HepG2 (cell line): ENCODE results near the gene NEURL1B. TPM values are rescaled to one million over a fixed set of nuclear protein-coding genes. Genes with fewer than 3 reads are reported as not detected.

Experiments
- BORCS8-MEF2B ChIP-seq: sonication (generic); formaldehyde crosslinking; IDR thresholded peaks from 2 replicates; pipeline ENCODE4 v1.8.0; 2022; ENCODE audit warnings: mild to moderate bottlenecking, missing genetic modification reagents
- DPF2 ChIP-seq: sonication (generic); formaldehyde crosslinking; IDR thresholded peaks from 2 replicates; pipeline ENCODE4 v1.4.0; 2020; ENCODE audit warnings: mild to moderate bottlenecking, low read depth, missing genetic modification reagents, borderline replicate concordance
- EED ChIP-seq: sonication (generic); formaldehyde crosslinking; IDR thresholded peaks from 2 replicates; pipeline ENCODE4 v1.5.0; 2020; ENCODE audit warnings: mild to moderate bottlenecking, missing genetic modification reagents
- FOXA3 ChIP-seq: IDR thresholded peaks from 2 replicates; pipeline ENCODE4 v1.6.1; 2016; ENCODE audit warnings: missing genetic modification reagents, missing compliant biosample characterization
- HNRNPK ChIP-seq: fragments of 200-400 bp; formaldehyde crosslinking; IDR thresholded peaks from 2 replicates; pipeline ENCODE4 v1.6.1; 2018; ENCODE audit warnings: low read length, low read depth, moderate library complexity, mild to moderate bottlenecking; ENCODE audit not compliant: poor library complexity, severe bottlenecking
- ISL2 ChIP-seq: sonication (generic); formaldehyde crosslinking; IDR thresholded peaks from 2 replicates; pipeline ENCODE4 v1.5.0; 2020; ENCODE audit warnings: missing genetic modification reagents
- KDM5B ChIP-seq: sonication (generic); formaldehyde crosslinking; IDR thresholded peaks from 2 replicates; pipeline ENCODE4 v1.4.0; 2020; ENCODE audit warnings: missing genetic modification reagents, mild to moderate bottlenecking, borderline replicate concordance
- KMT2B ChIP-seq: IDR thresholded peaks from 2 replicates; pipeline ENCODE4 v1.6.1; 2016; ENCODE audit warnings: missing genetic modification reagents, missing compliant biosample characterization
- PCBP1 ChIP-seq: fragments of 200-400 bp; formaldehyde crosslinking; IDR thresholded peaks from 2 replicates; pipeline ENCODE4 v1.6.1; 2017; ENCODE audit warnings: mild to moderate bottlenecking, low read depth, low read length, borderline replicate concordance
- PPARG ChIP-seq: conservative IDR thresholded peaks from 2 replicates; pipeline ENCODE4 v1.6.1; 2016; ENCODE audit warnings: missing biosample characterization, missing genetic modification reagents
- RAD21 ChIP-seq: fragments of 450-650 bp; formaldehyde crosslinking; IDR thresholded peaks from 2 replicates; pipeline ENCODE4 v1.5.0; 2020; ENCODE audit warnings: mild to moderate bottlenecking
- SALL2 ChIP-seq: sonication (generic); formaldehyde crosslinking; IDR thresholded peaks from 2 replicates; pipeline ENCODE4 v1.8.1; 2023; ENCODE audit warnings: mild to moderate bottlenecking, missing genetic modification reagents, inconsistent platforms
- SMYD3 ChIP-seq: sonication (generic); formaldehyde crosslinking; IDR thresholded peaks from 2 replicates; pipeline ENCODE4 v1.8.1; 2023; ENCODE audit warnings: mild to moderate bottlenecking, missing genetic modification reagents
- SRSF1 ChIP-seq: fragments of 200-400 bp; formaldehyde crosslinking; optimal IDR thresholded peaks from 2 replicates; pipeline ENCODE3; 2017; ENCODE audit warnings: mild to moderate bottlenecking, low read depth, low read length, moderate library complexity
- TOE1 ChIP-seq: sonication (generic); formaldehyde crosslinking; IDR thresholded peaks from 2 replicates; pipeline ENCODE4 v1.4.0; 2020; ENCODE audit warnings: mild to moderate bottlenecking, missing genetic modification reagents
- ZFP90 ChIP-seq: sonication (generic); formaldehyde crosslinking; IDR thresholded peaks from 2 replicates; pipeline ENCODE4 v1.8.0; 2022; ENCODE audit warnings: missing genetic modification reagents, mild to moderate bottlenecking, inconsistent platforms, borderline replicate concordance
- ZNF235 ChIP-seq: sonication (generic); formaldehyde crosslinking; IDR thresholded peaks from 2 replicates; pipeline ENCODE4 v1.8.1; 2023; ENCODE audit warnings: mild to moderate bottlenecking, missing genetic modification reagents, borderline replicate concordance
- ZNF30 ChIP-seq: sonication (generic); formaldehyde crosslinking; IDR thresholded peaks from 2 replicates; pipeline ENCODE4 v1.5.0; 2020; ENCODE audit warnings: mild to moderate bottlenecking, missing genetic modification reagents
- ZNF543 ChIP-seq: sonication (generic); formaldehyde crosslinking; IDR thresholded peaks from 2 replicates; pipeline ENCODE4 v1.4.0; 2020; ENCODE audit warnings: mild to moderate bottlenecking, missing genetic modification reagents
- ZNF615 ChIP-seq: sonication (generic); formaldehyde crosslinking; IDR thresholded peaks from 2 replicates; pipeline ENCODE4 v1.5.0; 2020; ENCODE audit warnings: mild to moderate bottlenecking, missing genetic modification reagents, borderline replicate concordance
- ZNF788 ChIP-seq: sonication (generic); formaldehyde crosslinking; IDR thresholded peaks from 2 replicates; pipeline ENCODE4 v1.5.0; 2020; ENCODE audit warnings: mild to moderate bottlenecking, missing genetic modification reagents, borderline replicate concordance
- ZNF878 ChIP-seq: sonication (generic); formaldehyde crosslinking; IDR thresholded peaks from 2 replicates; pipeline ENCODE4 v1.8.1; 2023; ENCODE audit warnings: mild to moderate bottlenecking, missing genetic modification reagents, moderate library complexity
- ZSCAN29 ChIP-seq: sonication (generic); formaldehyde crosslinking; conservative IDR thresholded peaks from 2 replicates; pipeline ENCODE4 v1.4.0; 2020; ENCODE audit warnings: mild to moderate bottlenecking, missing genetic modification reagents
- polyA plus RNA-seq, 8 experiments: library from polyadenylated mRNA; depleted of rRNA in 3 of 8; stranded (reverse) in 7 of 8; unstranded in 1 of 8; fragments of >200 nt; fragmentation: Illumina TruSeq in 4 of 8; extraction: Trizol in 4 of 8; gene quantifications; 2 replicates each; pipeline versions ENCODE4 v1.2.1 to v1.2.3, GENCODE V29; 2011 to 2016; ENCODE audit warnings: low read depth in 4 of 8, missing spikeins in 1 of 8, mixed read lengths in 1 of 8; ENCODE audit not compliant: insufficient read depth in 1 of 8
- total RNA-seq, 5 experiments: library from RNA; depleted of rRNA; stranded (reverse); fragments of >200 nt; fragmentation: Illumina TruSeq; extraction: Trizol; gene quantifications; 2 replicates each; pipeline ENCODE4 v1.2.3, GENCODE V29; 2016; ENCODE audit warnings: low read depth in 1 of 5
- TF ChIP-seq, protein P1 (sequence below): sonication (generic); formaldehyde crosslinking; conservative IDR thresholded peaks from 2 replicates; pipeline ENCODE4 v1.4.0; 2020; ENCODE audit warnings: missing genetic modification reagents
- TF ChIP-seq, protein P2 (sequence below): sonication (generic); IDR thresholded peaks from 2 replicates; pipeline ENCODE4 v1.6.1; 2016; ENCODE audit warnings: low read depth, borderline replicate concordance
- TF ChIP-seq, protein P3 (sequence below): sonication (generic); formaldehyde crosslinking; IDR thresholded peaks from 2 replicates; pipeline ENCODE4 v1.4.0; 2020; ENCODE audit warnings: mild to moderate bottlenecking, missing genetic modification reagents

Gene NEURL1B
- total and polyA plus RNA-seq, 2 of the 13 experiments (the other 11 are each of a cell fraction or from before 2014, with no cell fraction given): 0.09 to 0.13 TPM

DNA sequence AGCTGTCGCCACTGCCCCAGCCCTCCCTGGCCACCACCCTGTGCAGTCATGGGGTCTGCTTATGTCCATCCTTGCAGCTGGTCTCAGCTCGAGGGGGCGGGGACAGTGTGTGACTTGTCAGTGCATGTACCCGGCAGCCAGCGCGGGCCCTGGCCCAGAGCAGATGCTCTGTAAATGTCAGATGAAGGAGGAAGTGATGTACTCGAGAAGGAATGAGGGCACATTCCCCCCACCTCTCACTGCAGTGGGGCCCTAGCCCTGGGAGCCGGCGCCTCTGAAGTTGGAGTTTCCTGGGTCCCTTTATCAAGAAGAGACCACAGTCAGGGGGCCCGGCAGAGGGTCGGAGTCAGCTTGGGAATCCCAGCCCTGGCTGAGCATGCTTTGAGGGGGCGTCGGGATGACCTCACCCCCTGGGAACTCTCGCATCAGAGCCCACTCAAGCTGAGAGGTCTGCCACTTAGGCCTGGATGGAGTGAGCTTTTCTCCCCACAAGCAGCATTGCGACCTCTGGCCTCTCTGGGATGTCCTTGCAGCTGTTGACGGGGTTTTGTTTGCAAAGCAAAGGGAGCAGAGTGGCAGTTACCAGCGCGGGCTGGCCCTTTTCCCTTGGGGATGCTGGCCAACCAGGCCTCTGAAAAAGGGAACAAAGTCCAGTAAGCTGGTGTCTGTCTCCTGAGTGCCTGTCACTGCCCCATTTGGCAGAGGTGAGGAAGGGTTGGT lies 19.0 kb downstream of the NEURL1B start (continued):
- peak; percentile 51 for TF ChIP-seq RAD21 (CRISPR knock-in tag)
- TF ChIP-seq BORCS8-MEF2B (CRISPR knock-in tag): peak; percentile 26; the same call in 1 of the 2 replicates
- TF ChIP-seq ZNF30 (CRISPR knock-in tag): no peak
- 0 out of 2 replicates have a peak, but pooled peaks have one; percentile 31 for TF ChIP-seq PCBP1
- TF ChIP-seq PPARG (CRISPR knock-in tag): peak; percentile 80
- 0 out of 2 replicates have a peak, but pooled peaks have one; percentile 85 for TF ChIP-seq ZFP90
- TF ChIP-seq ZNF615 (CRISPR knock-in tag): 0 out of 2 replicates have a peak, but pooled peaks have one; percentile 48
- 0 out of 2 replicates have a peak, but pooled peaks have one; percentile 26 for TF ChIP-seq KMT2B (CRISPR knock-in tag)
- peak; percentile 61; the same call in 1 of the 2 replicates for TF ChIP-seq KDM5B (CRISPR knock-in tag)
- no peak for TF ChIP-seq ZNF235
- no peak for TF ChIP-seq TOE1 (CRISPR knock-in tag)
- 0 out of 2 replicates have a peak, but pooled peaks have one; percentile 34 for TF ChIP-seq SMYD3
- TF ChIP-seq, protein P1, sequence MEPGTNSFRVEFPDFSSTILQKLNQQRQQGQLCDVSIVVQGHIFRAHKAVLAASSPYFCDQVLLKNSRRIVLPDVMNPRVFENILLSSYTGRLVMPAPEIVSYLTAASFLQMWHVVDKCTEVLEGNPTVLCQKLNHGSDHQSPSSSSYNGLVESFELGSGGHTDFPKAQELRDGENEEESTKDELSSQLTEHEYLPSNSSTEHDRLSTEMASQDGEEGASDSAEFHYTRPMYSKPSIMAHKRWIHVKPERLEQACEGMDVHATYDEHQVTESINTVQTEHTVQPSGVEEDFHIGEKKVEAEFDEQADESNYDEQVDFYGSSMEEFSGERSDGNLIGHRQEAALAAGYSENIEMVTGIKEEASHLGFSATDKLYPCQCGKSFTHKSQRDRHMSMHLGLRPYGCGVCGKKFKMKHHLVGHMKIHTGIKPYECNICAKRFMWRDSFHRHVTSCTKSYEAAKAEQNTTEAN (CRISPR knock-in tag): 0 out of 2 replicates have a peak, but pooled peaks have one; percentile 21
- TF ChIP-seq ZNF788 (CRISPR knock-in tag): peak; percentile 18; the same call in 1 of the 2 replicates
- TF ChIP-seq, protein P2, sequence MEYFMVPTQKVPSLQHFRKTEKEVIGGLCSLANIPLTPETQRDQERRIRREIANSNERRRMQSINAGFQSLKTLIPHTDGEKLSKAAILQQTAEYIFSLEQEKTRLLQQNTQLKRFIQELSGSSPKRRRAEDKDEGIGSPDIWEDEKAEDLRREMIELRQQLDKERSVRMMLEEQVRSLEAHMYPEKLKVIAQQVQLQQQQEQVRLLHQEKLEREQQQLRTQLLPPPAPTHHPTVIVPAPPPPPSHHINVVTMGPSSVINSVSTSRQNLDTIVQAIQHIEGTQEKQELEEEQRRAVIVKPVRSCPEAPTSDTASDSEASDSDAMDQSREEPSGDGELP: peak; percentile 89
- TF ChIP-seq, protein P3, sequence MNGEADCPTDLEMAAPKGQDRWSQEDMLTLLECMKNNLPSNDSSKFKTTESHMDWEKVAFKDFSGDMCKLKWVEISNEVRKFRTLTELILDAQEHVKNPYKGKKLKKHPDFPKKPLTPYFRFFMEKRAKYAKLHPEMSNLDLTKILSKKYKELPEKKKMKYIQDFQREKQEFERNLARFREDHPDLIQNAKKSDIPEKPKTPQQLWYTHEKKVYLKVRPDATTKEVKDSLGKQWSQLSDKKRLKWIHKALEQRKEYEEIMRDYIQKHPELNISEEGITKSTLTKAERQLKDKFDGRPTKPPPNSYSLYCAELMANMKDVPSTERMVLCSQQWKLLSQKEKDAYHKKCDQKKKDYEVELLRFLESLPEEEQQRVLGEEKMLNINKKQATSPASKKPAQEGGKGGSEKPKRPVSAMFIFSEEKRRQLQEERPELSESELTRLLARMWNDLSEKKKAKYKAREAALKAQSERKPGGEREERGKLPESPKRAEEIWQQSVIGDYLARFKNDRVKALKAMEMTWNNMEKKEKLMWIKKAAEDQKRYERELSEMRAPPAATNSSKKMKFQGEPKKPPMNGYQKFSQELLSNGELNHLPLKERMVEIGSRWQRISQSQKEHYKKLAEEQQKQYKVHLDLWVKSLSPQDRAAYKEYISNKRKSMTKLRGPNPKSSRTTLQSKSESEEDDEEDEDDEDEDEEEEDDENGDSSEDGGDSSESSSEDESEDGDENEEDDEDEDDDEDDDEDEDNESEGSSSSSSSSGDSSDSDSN (CRISPR knock-in tag): peak; percentile 63
- no peak for TF ChIP-seq EED (CRISPR knock-in tag)
- TF ChIP-seq HNRNPK: no peak
- TF ChIP-seq SRSF1: peak; percentile 65
- TF ChIP-seq ZSCAN29 (CRISPR knock-in tag): peak; percentile 47; the same call in 1 of the 2 replicates
- peak; percentile 78 for TF ChIP-seq FOXA3 (CRISPR knock-in tag)
- TF ChIP-seq ISL2 (CRISPR knock-in tag): peak; percentile 59
- peak; percentile 54; the same call in 1 of the 2 replicates for TF ChIP-seq DPF2 (CRISPR knock-in tag)
- peak; percentile 54; the same call in 1 of the 2 replicates for TF ChIP-seq SALL2 (CRISPR knock-in tag)
- peak; percentile 56; the same call in 1 of the 2 replicates for TF ChIP-seq ZNF543 (CRISPR knock-in tag)
- peak; percentile 28; the same call in 1 of the 2 replicates for TF ChIP-seq ZNF878 (CRISPR knock-in tag)
